MG63 (cell line): ENCODE results near the gene COPB2. TPM values are rescaled to one million over a fixed set of nuclear protein-coding genes. Genes with fewer than 3 reads are reported as not detected.
"Not testable (repeated sequence)": the region's sequence is repeated elsewhere in the genome, so short reads cannot be mapped to it uniquely, and the experiment has no call there.

Experiments
- DNase-seq: peaks from one replicate; pipeline ENCODE4 v3.0.0-alpha.2; 2020
- H3K27me3 ChIP-seq: fragments of 250-450 bp; sonication (Bioruptor Pico); 2 replicates; pipeline ENCODE4 v1.5.1; 2020; ENCODE audit warnings: mild to moderate bottlenecking, moderate library complexity
- H3K36me3 ChIP-seq: fragments of 250-450 bp; sonication (Bioruptor Pico); 2 replicates; pipeline ENCODE4 v1.5.1; 2020; ENCODE audit warnings: mild to moderate bottlenecking, moderate library complexity
- H3K4me3 ChIP-seq: fragments of 250-450 bp; sonication (Bioruptor Pico); 2 replicates; pipeline ENCODE4 v1.5.1; 2020; ENCODE audit warnings: mild to moderate bottlenecking, moderate library complexity
- H3K9me3 ChIP-seq: fragments of 250-450 bp; sonication (Bioruptor Pico); 2 replicates; pipeline ENCODE4 v1.5.1; 2020; ENCODE audit warnings: mild to moderate bottlenecking, moderate library complexity
- total RNA-seq: library from RNA; depleted of rRNA; stranded (reverse); fragments of >200 nt; shearing (Covaris generic); gene quantifications from 2 replicates; pipeline ENCODE4 v1.2.3, GENCODE V29; 2014; ENCODE audit warnings: low replicate concordance

Gene COPB2
- total RNA-seq, 1 experiment from 2014 or later = 131 TPM

- Histone ChIP-seq H3K4me3 (peak within 1 kb of the TSS; percentile 89), H3K36me3 (peaks cover 29% of the 10 kb centered on the region), H3K9me3 (no peaks in the 10 kb centered on the region), H3K27me3 (no peaks in the 10 kb centered on the region)
- peak; percentile 91 for DNase-seq
These were observed 45.3 kb downstream of the COPB2 start, which contains the start of gene MRPS22 for GRCh38 chr3:139343895-139344856. TSS of gene MRPS22 (plus strand) at chr3:139344020. CDS start at chr3:139344027, 7 bp downstream.

- Histone ChIP-seq H3K4me3 (no peak overlapping the region), H3K27me3 (no peaks in the 10 kb centered on the region), H3K36me3 (peaks cover 9% of the 10 kb centered on the region), H3K9me3 (no peaks in the 10 kb centered on the region)
- DNase-seq = no peak
These were observed 47.4 kb downstream of the COPB2 start for GRCh38 chr3:139342054-139342453.

DNA sequence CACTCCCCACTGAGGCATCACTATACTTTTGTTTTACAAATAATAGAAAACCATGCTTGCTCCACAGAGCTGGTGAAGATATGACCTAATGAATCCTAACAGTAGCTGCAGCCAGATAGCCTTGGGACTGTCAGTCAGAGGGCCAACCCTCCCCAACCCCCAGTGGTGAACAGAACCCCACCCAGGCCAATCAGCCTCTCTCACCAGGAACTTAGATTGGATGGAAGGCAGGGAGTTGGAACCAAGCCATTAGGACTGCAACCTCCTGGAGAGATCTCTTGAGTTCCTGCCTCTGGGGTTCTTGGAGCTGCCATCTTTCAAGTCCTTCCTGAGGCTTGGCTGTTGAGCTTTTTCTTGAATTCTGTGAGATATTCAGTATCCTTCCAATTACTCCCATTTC is 48.7 kb downstream of the COPB2 start:
- H3K9me3 ChIP-seq = no peaks in the 10 kb centered on the region
- H3K4me3 ChIP-seq = no peak overlapping the region
- H3K36me3 ChIP-seq = no peaks in the 10 kb centered on the region; the same call in 1 of the 2 replicates
- no peaks in the 10 kb centered on the region for H3K27me3 ChIP-seq
- no peak for DNase-seq

GRCh38 chr3:139339219-139339906 is 50.1 kb downstream of the COPB2 start:
- H3K9me3 ChIP-seq = no peaks in the 10 kb centered on the region
- H3K36me3 ChIP-seq = no peaks in the 10 kb centered on the region
- DNase-seq = no peak
- H3K27me3 ChIP-seq = no peaks in the 10 kb centered on the region
- no peak overlapping the region for H3K4me3 ChIP-seq

GRCh38 chr3:139338405-139338804 is 51.0 kb downstream of the COPB2 start:
- Histone ChIP-seq H3K36me3 (no peaks in the 10 kb centered on the region), H3K9me3 (no peaks in the 10 kb centered on the region), H3K4me3 (no peak overlapping the region), H3K27me3 (no peaks in the 10 kb centered on the region)
- no peak for DNase-seq

GRCh38 chr3:139334675-139335074 is 54.8 kb downstream of the COPB2 start:
- not testable (repeated sequence) for H3K27me3 ChIP-seq, DNase-seq, H3K9me3 ChIP-seq

DNA sequence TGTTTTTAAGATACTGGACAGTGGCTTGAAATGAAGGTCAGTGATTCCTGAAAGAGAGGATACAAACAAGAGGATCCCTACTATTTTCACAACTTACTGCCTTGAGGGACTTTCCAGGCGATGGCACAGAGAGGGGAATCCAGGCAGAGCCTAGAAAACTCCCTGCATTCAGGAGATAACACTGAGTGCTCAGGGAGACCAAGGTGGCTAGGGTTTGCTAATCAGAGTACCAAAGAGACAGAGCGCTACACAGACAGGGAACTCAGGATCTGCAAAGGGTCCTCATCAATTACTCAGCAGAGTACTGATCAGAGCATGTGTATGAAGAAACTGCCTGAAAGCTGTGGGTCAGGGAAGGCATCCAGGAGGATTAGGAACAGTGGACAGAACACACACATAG is 57.4 kb downstream of the COPB2 start:
- Histone ChIP-seq H3K36me3 (no peaks in the 10 kb centered on the region), H3K27me3 (no peaks in the 10 kb centered on the region)
- no peak for DNase-seq

More at GRCh38 chr3:139334675-139335074, 54.8 kb downstream of the COPB2 start:
- not testable (repeated sequence) for H3K4me3 ChIP-seq, H3K36me3 ChIP-seq

GRCh38 chr3:139329364-139329850 is 60.0 kb downstream of the COPB2 start:
- no peak overlapping the region for H3K4me3 ChIP-seq
- H3K27me3 ChIP-seq = no peaks in the 10 kb centered on the region
- peak; percentile 90 for DNase-seq

More for the DNA sequence above, 57.4 kb downstream of the COPB2 start:
- H3K9me3 ChIP-seq = no peaks in the 10 kb centered on the region
- no peak overlapping the region for H3K4me3 ChIP-seq

GRCh38 chr3:139328356-139328755 is 61.1 kb downstream of the COPB2 start:
- Histone ChIP-seq H3K36me3 (no peaks in the 10 kb centered on the region), H3K9me3 (no peaks in the 10 kb centered on the region), H3K4me3 (no peak overlapping the region), H3K27me3 (no peaks in the 10 kb centered on the region)
- DNase-seq = no peak

More at GRCh38 chr3:139329364-139329850, 60.0 kb downstream of the COPB2 start:
- Histone ChIP-seq H3K36me3 (no peaks in the 10 kb centered on the region), H3K9me3 (no peaks in the 10 kb centered on the region)

- Histone ChIP-seq H3K27me3 (no peaks in the 10 kb centered on the region), H3K9me3 (no peaks in the 10 kb centered on the region), H3K4me3 (no peak overlapping the region), H3K36me3 (no peaks in the 10 kb centered on the region)
- no peak for DNase-seq
These were observed 61.6 kb downstream of the COPB2 start for GRCh38 chr3:139327861-139328260.

DNA sequence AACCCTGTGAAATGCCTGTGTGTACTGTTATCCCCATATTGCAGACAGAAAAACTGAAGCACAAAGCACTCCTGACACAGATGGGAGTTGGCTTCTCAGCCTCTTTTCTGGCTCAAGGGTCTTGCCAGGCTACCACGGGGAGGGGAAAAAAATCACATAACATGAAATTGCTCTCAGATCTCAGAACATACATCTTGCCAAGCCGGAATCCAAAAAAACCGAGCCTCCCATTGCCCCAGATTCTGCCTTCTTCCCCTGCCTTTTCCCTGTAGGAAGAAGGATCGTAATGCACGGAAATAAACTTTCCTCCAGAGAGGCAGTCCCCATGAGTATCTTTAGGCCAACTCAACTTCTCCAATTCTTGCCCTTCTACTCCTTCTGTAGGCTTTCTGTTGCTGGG is 62.2 kb downstream of the COPB2 start:
- Histone ChIP-seq H3K9me3 (no peaks in the 10 kb centered on the region), H3K36me3 (no peaks in the 10 kb centered on the region), H3K4me3 (no peak overlapping the region), H3K27me3 (no peaks in the 10 kb centered on the region)
- no peak for DNase-seq

GRCh38 chr3:139326707-139327106 is 62.7 kb downstream of the COPB2 start:
- Histone ChIP-seq H3K4me3 (no peak overlapping the region), H3K27me3 (no peaks in the 10 kb centered on the region), H3K36me3 (no peaks in the 10 kb centered on the region), H3K9me3 (no peaks in the 10 kb centered on the region)
- DNase-seq = no peak

GRCh38 chr3:139326131-139326530 is 63.3 kb downstream of the COPB2 start:
- no peaks in the 10 kb centered on the region for H3K36me3 ChIP-seq
- H3K27me3 ChIP-seq = no peaks in the 10 kb centered on the region
- H3K9me3 ChIP-seq = no peaks in the 10 kb centered on the region
- H3K4me3 ChIP-seq = no peak overlapping the region
- no peak for DNase-seq

DNA sequence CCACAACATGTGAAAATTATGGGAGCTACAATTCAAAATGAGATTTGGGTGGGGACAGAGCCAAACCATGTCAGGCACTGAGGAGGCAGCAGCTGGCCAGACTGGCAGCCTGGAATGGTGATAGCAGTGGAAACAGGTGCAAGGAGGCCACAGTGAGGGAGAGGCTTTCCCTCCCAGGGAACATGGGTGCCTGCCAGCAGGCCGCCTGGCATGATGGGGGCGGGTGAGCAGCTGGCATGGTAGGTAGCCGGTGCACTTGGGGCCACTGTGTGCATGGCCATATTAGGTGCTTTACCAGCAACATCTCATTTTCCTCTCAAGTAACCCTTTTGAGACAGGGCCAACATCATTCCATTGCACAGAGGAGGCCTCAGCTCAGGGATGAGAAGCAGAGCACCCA is 63.9 kb downstream of the COPB2 start:
- Histone ChIP-seq H3K27me3 (no peaks in the 10 kb centered on the region), H3K36me3 (no peaks in the 10 kb centered on the region), H3K9me3 (no peaks in the 10 kb centered on the region), H3K4me3 (no peak overlapping the region)
- no peak for DNase-seq

DNA sequence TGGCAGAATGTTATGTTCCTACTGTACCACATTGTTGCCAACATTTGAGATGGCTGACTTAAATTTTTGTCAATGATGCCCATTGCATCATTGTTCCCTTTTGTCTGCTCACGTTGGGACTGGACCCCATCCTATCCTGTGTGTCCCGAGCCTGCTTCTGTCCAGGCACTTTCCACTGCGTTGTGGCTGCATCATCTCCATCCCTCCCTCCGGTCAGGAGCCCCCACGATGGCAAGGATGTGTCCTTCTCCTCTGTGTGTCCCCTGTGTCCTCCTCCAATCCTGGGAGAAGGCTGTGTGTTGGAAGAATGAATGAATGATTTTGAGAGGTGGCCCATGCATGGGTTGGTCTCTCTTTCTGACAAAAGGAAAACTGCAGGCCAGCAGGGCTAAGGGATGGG is 65.0 kb downstream of the COPB2 start:
- H3K9me3 ChIP-seq = no peaks in the 10 kb centered on the region
- H3K27me3 ChIP-seq = no peaks in the 10 kb centered on the region
- no peak overlapping the region for H3K4me3 ChIP-seq
- H3K36me3 ChIP-seq = no peaks in the 10 kb centered on the region
- no peak for DNase-seq

DNA sequence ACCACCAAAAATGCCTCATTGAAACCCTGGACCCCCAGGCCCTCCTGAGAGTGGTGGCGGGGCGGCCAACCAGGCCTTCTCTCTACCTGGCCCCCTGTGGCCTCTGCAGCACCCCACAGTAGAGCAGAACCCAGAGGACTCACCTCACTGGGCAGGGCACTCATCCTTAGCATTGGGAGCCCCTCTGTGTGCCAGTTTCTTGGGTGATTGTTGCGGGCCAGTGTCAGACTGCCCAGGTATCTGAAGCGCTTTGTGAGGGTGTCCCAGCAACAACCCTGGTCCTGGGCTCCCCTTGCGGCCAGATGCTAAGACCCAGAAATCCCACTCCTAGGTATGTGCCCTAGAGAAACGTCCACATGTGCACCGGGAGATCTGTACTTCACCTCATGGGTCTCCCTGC is 66.3 kb downstream of the COPB2 start:
- DNase-seq = no peak
- H3K27me3 ChIP-seq = no peaks in the 10 kb centered on the region
- H3K9me3 ChIP-seq = no peaks in the 10 kb centered on the region
- no peaks in the 10 kb centered on the region for H3K36me3 ChIP-seq
- no peak overlapping the region for H3K4me3 ChIP-seq

- DNase-seq = no peak
- Histone ChIP-seq H3K27me3 (no peaks in the 10 kb centered on the region), H3K9me3 (no peaks in the 10 kb centered on the region), H3K36me3 (no peaks in the 10 kb centered on the region), H3K4me3 (no peak overlapping the region)
These were observed 67.1 kb downstream of the COPB2 start for GRCh38 chr3:139322346-139322745.
